Esophagus squamous epithelium (tissue), 4 donors: ENCODE data around the gene PPP1CC.
"Not testable (repeated sequence)": the region's sequence is repeated elsewhere in the genome, so short reads cannot be mapped to it uniquely, and the experiment has no call there.

Experiments
- CTCF ChIP-seq, 6 experiments: fragments of 450-650 bp in 4 of 6; fragments of 200-600 bp in 2 of 6; sonication (generic) in 2 of 6; IDR thresholded peaks; one replicate each; pipeline ENCODE4 v1.5.1; 2016 to 2019; ENCODE audit warnings: antibody characterized with exemption in 6 of 6, mild to moderate bottlenecking in 4 of 6, moderate library complexity in 4 of 6
- POLR2A ChIP-seq, 4 donors: fragments of 450-650 bp; IDR thresholded peaks; one replicate each; pipeline ENCODE4 v1.6.1; 2017; ENCODE audit warnings: antibody characterized with exemption in 4 of 4, mild to moderate bottlenecking in 4 of 4, moderate library complexity in 3 of 4

GRCh38 chr12:110765572-110765971, 22.9 kb upstream of the PPP1CC start:
- not testable (repeated sequence) for TF ChIP-seq POLR2A, CTCF (IDR thresholded peaks at IDR 0.05)
